NB4 (cell line): ENCODE data around the gene MMP28.

Experiments
- DNase-seq: peaks from one replicate; pipeline ENCODE4 v3.0.0; 2010; ENCODE audit warnings: low read depth
- H3K4me3 ChIP-seq: one replicate; pipeline ENCODE4 v1.5.1; 2011; ENCODE audit warnings: mild to moderate bottlenecking, low read depth, low read length, moderate library complexity
- CTCF ChIP-seq: IDR thresholded peaks from one replicate; pipeline ENCODE4 v1.5.1; 2012; ENCODE audit warnings: low read depth, low read length
- MAX ChIP-seq: IDR thresholded peaks from 2 replicates; pipeline ENCODE4 v1.6.1; 2011; ENCODE audit warnings: low read depth, low read length
- MYC ChIP-seq: IDR thresholded peaks from 2 replicates; pipeline ENCODE4 v1.6.1; 2011; ENCODE audit warnings: low read depth, low read length
- POLR2A ChIP-seq: IDR thresholded peaks from 2 replicates; pipeline ENCODE4 v1.6.1; 2011; ENCODE audit warnings: mild to moderate bottlenecking; ENCODE audit not compliant: insufficient read length; ENCODE audit errors: extremely low read depth

The MMP28 gene

GRCh38 chr17:35723735-35724134, 71.7 kb downstream of the MMP28 start:
- DNase-seq, result no peak
- no peak overlapping the region for H3K4me3 ChIP-seq
- TF ChIP-seq MAX (no peak), MYC (no peak), POLR2A (no peak), CTCF (no peak)

- TF ChIP-seq MYC (no peak), POLR2A (no peak), CTCF (no peak), MAX (no peak)
- no peak for DNase-seq
- H3K4me3 ChIP-seq, result no peak overlapping the region
Measured at GRCh38 chr17:35717475-35717874, 78.0 kb downstream of the MMP28 start.

- TF ChIP-seq POLR2A (no peak), CTCF (no peak), MYC (no peak), MAX (no peak)
- no peak for DNase-seq
- no peak overlapping the region for H3K4me3 ChIP-seq
Measured at GRCh38 chr17:35716897-35717465, 78.5 kb downstream of the MMP28 start.

GRCh38 chr17:35716173-35716572, 79.3 kb downstream of the MMP28 start:
- TF ChIP-seq CTCF, result no peak
- no peak for TF ChIP-seq POLR2A
- TF ChIP-seq MYC, result no peak
- TF ChIP-seq MAX, result no peak
- no peak overlapping the region for H3K4me3 ChIP-seq
- DNase-seq, result no peak
